HEK293 (cell line): ENCODE results near the gene COBL.

ENCODE experiments used
- CTCF ChIP-seq: fragments of 450-650 bp; formaldehyde crosslinking; IDR thresholded peaks from 2 replicates; pipeline ENCODE4 v1.5.1; 2016; ENCODE audit warnings: missing biosample characterization, missing genetic modification characterization
- GLIS2 ChIP-seq: fragments of 450-650 bp; formaldehyde crosslinking; IDR thresholded peaks from 2 replicates; pipeline ENCODE4 v1.5.1; 2016; ENCODE audit warnings: missing biosample characterization, missing genetic modification characterization
- KLF1 ChIP-seq: fragments of 450-650 bp; formaldehyde crosslinking; IDR thresholded peaks from 2 replicates; pipeline ENCODE4 v1.5.1; 2016; ENCODE audit warnings: missing biosample characterization, missing genetic modification characterization
- PRDM10 ChIP-seq: fragments of 450-650 bp; formaldehyde crosslinking; IDR thresholded peaks from 2 replicates; pipeline ENCODE4 v1.5.1; 2016; ENCODE audit warnings: missing biosample characterization, missing genetic modification characterization
- REST ChIP-seq: fragments of 450-650 bp; formaldehyde crosslinking; IDR thresholded peaks from 2 replicates; pipeline ENCODE4 v1.5.1; 2016; ENCODE audit warnings: missing biosample characterization, missing genetic modification characterization
- TRIM28 ChIP-seq: IDR thresholded peaks from 2 replicates; pipeline ENCODE4 v1.6.1; 2011; ENCODE audit warnings: low read length, control low read depth, borderline replicate concordance
- YY1 ChIP-seq: fragments of 450-650 bp; formaldehyde crosslinking; IDR thresholded peaks from 2 replicates; pipeline ENCODE4 v1.5.1; 2018; ENCODE audit warnings: missing biosample characterization, missing genetic modification characterization
- ZBTB44 ChIP-seq: fragments of 450-650 bp; IDR thresholded peaks from 2 replicates; pipeline ENCODE4 v1.5.1; 2018; ENCODE audit warnings: missing biosample characterization, mild to moderate bottlenecking, missing genetic modification characterization
- ZBTB7A ChIP-seq: fragments of 450-650 bp; formaldehyde crosslinking; IDR thresholded peaks from 2 replicates; pipeline ENCODE4 v1.5.1; 2016; ENCODE audit warnings: low read depth, missing biosample characterization, missing genetic modification characterization
- ZNF138 ChIP-seq: fragments of 450-650 bp; formaldehyde crosslinking; IDR thresholded peaks from 2 replicates; pipeline ENCODE4 v1.5.1; 2016; ENCODE audit warnings: missing biosample characterization, missing genetic modification characterization, borderline replicate concordance
- ZNF214 ChIP-seq: fragments of 450-650 bp; formaldehyde crosslinking; IDR thresholded peaks from 2 replicates; pipeline ENCODE4 v1.5.1; 2017; ENCODE audit warnings: missing biosample characterization, mild to moderate bottlenecking, missing genetic modification characterization, borderline replicate concordance
- ZNF514 ChIP-seq: fragments of 450-650 bp; formaldehyde crosslinking; IDR thresholded peaks from 2 replicates; pipeline ENCODE4 v1.5.1; 2016; ENCODE audit warnings: missing biosample characterization, missing genetic modification characterization
- ZNF660 ChIP-seq: fragments of 450-650 bp; IDR thresholded peaks from 2 replicates; pipeline ENCODE4 v1.5.1; 2018; ENCODE audit warnings: missing biosample characterization, mild to moderate bottlenecking, missing genetic modification characterization
- ZSCAN16 ChIP-seq: fragments of 450-650 bp; formaldehyde crosslinking; IDR thresholded peaks from 2 replicates; pipeline ENCODE4 v1.5.1; 2016; ENCODE audit warnings: missing biosample characterization, missing genetic modification characterization

GRCh38 chr7:51071427-51071826, 245.2 kb downstream of the COBL start:
- TF ChIP-seq CTCF (tag by site-specific recombination) (no peak), ZBTB44 (tag by site-specific recombination) (no peak), ZNF514 (tag by site-specific recombination) (no peak), ZNF138 (tag by site-specific recombination) (no peak), GLIS2 (tag by site-specific recombination) (no peak), YY1 (tag by site-specific recombination) (no peak), ZNF214 (tag by site-specific recombination) (no peak), ZBTB7A (tag by site-specific recombination) (no peak), ZSCAN16 (tag by site-specific recombination) (no peak), PRDM10 (tag by site-specific recombination) (no peak), TRIM28 (no peak), REST (tag by site-specific recombination) (no peak), KLF1 (tag by site-specific recombination) (no peak), ZNF660 (tag by site-specific recombination) (no peak)
